SK-N-MC (cell line): Measurements from ENCODE around the gene UNG.

ENCODE experiments used
- DNase-seq: peaks from one replicate; pipeline ENCODE4 v3.0.0-alpha.2; 2011; ENCODE audit warnings: low read depth, low spot score
- H3K27ac ChIP-seq: fragments of 200-600 bp; sonication (generic); 2 replicates; pipeline ENCODE4 v1.5.1; 2016; ENCODE audit warnings: mixed run types
- H3K36me3 ChIP-seq: fragments of 200-600 bp; sonication (generic); 2 replicates; pipeline ENCODE4 v1.6.1; 2017; ENCODE audit warnings: antibody characterized with exemption, low read length, mixed read lengths; ENCODE audit not compliant: insufficient read depth
- H3K4me3 ChIP-seq: fragments of 200-600 bp; sonication (generic); 2 replicates; pipeline ENCODE4 v1.5.1; 2016
- H3K9ac ChIP-seq: fragments of 200-600 bp; sonication (generic); 2 replicates; pipeline ENCODE4 v1.8.0; 2017; ENCODE audit warnings: mixed run types, mixed read lengths; ENCODE audit not compliant: insufficient read length
- H3K9me3 ChIP-seq: fragments of 200-600 bp; sonication (generic); 2 replicates; pipeline ENCODE4 v1.6.1; 2017; ENCODE audit warnings: low read depth, mild to moderate bottlenecking, antibody characterized with exemption, low read length, moderate library complexity, mixed read lengths
- EZH2 ChIP-seq: fragments of 200-600 bp; sonication (generic); IDR thresholded peaks from one replicate; pipeline ENCODE4 v1.6.1; 2017; ENCODE audit warnings: antibody characterized with exemption
- FOXP2 ChIP-seq: optimal IDR thresholded peaks from 2 replicates; pipeline ENCODE3; 2011; ENCODE audit warnings: mild to moderate bottlenecking, moderate library complexity; ENCODE audit not compliant: insufficient read depth; ENCODE audit errors: extremely low read length, control extremely low read depth
- POLR2AphosphoS5 ChIP-seq: IDR thresholded peaks from 2 replicates; pipeline ENCODE4 v1.6.1; 2012; ENCODE audit warnings: mild to moderate bottlenecking, low read depth, low read length, borderline replicate concordance

The UNG gene

DNA sequence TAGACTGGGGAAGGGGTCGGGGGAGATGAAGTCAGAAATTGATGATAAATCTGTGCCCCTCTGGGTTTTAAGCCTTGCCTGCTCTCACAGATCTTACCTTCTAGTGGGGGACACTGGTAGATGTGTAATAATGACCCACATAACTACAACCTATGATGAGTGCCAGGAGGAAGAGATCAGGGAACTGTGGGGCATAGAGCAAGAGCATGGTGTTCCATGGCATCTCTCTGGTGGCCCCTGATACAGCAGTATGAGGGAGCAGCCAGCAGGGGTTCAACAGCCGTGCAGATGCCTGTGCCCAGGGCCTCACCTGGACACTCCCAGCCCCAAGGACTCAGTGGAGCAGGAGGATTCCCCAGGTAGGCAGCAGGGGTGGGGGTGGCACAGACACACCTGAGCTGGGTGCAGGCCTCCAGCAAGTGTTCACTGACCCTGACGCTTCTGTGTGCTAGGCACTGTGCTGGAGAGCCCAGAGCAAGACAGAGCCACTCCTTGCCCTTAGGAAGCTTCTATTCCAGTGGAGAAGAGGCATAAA is 24.0 kb downstream of the UNG start:
- H3K9me3 ChIP-seq, result no peaks in the 10 kb centered on the region
- H3K4me3 ChIP-seq, result no peak overlapping the region
- no peak for DNase-seq
- no peak for TF ChIP-seq EZH2
- TF ChIP-seq POLR2AphosphoS5, result no peak
- no peak for TF ChIP-seq FOXP2
- no peak overlapping the region for H3K9ac ChIP-seq
- no peaks in the 10 kb centered on the region for H3K36me3 ChIP-seq
- H3K27ac ChIP-seq, result no peak overlapping the region

DNA sequence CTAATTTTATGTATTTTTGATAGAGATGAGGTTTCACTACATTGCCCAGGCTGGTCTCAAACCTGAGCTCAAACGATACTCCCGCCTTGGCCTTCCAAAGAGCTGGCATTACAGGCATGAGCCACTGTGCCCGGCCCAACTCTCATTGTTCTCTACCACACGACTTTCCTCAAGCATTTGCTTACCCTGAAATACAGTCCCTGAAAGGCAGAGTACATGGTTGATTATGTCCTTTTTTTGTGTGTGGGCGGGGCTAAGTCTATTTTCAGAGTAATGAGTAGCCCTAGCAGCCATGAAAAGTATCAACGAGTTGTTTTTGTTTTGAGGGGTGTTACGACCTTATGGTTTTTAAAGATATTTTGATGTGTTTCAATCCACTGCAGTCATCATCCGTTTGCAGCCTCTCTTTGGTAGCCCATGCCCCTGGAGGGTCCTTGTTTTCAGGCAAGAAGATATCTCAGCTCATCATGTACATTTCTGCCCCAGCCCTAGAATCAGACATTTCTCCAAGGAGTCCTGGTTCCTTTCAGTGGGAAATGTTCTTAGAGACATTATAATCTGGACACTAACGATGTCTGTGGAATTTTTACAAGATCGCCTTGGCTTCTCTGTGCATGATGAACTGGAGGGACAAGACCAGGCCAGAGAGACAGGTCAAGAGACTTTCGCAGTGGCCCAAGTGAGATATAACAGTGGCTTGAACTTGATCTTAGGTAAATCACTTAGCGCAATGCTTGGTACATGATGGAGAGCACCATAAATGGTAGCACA is 27.7 kb downstream of the UNG start:
- TF ChIP-seq FOXP2 (no peak), POLR2AphosphoS5 (no peak), EZH2 (no peak)
- no peak for DNase-seq
- H3K9ac ChIP-seq, result no peak overlapping the region
- no peak overlapping the region for H3K27ac ChIP-seq
- H3K9me3 ChIP-seq, result no peaks in the 10 kb centered on the region
- no peaks in the 10 kb centered on the region for H3K36me3 ChIP-seq
- H3K4me3 ChIP-seq, result no peak overlapping the region

GRCh38 chr12:109125791-109126190 is 28.4 kb downstream of the UNG start:
- no peaks in the 10 kb centered on the region for H3K9me3 ChIP-seq
- no peak overlapping the region for H3K9ac ChIP-seq
- H3K27ac ChIP-seq, result no peak overlapping the region
- no peak for TF ChIP-seq POLR2AphosphoS5
- H3K4me3 ChIP-seq, result no peak overlapping the region
- no peaks in the 10 kb centered on the region for H3K36me3 ChIP-seq
- DNase-seq, result no peak

DNA sequence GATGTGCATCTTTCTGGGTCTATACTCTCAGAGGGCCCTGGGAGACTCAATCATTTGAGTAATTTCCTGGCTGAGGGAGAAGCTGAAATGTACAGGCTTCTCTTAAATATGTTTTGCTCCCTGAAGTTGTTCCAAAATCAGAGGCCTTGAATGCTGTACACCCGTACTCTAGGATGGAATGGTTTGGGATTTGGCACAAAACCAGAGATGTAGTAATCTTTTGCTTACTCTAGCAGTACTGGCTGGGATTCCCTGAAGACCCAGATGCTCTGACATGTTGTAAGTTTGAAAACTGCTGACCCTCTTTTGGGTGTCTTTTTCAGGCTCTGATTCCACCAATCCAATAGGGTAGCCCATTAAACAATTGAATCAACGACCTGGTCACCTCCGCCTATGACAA is 29.4 kb downstream of the UNG start:
- Histone ChIP-seq H3K36me3 (no peaks in the 10 kb centered on the region), H3K27ac (no peak overlapping the region), H3K4me3 (no peak overlapping the region), H3K9ac (no peak overlapping the region), H3K9me3 (no peaks in the 10 kb centered on the region)
- TF ChIP-seq FOXP2, result no peak
- no peak for TF ChIP-seq EZH2
- TF ChIP-seq POLR2AphosphoS5, result no peak
- no peak for DNase-seq

DNA sequence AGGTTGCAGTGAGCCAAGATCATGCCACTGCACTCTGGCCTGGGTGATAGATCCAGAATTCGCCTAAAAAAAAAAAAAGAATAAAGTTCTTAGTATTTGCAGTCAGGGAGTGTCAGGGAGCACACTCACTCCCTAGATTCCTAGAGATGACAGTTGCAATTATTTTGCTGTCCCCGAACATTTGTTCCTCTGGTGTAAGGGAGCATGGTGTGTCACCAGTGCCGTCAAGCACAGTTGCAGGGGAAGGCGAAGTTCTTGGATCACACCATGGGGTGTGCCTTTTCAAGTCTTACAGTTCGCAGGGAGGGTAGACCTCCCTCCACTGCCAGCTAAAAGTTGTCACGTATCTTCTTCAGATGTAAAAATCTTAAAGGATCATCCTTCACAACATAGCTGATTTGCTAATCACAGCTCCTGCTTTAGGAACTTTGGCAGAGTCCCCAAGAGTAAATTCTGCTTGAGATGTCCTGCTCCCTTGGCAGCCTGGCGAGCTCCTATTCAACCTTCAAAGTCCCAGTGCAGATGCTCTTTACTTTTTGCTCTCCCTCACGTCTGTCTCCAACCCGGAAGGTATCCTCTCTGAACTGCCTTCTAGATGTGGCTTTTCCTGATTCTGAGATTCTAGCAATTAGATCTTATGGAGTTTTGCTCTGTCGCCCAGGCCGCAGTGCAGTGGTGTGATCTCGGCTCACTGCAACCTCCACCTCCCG is 30.3 kb downstream of the UNG start:
- Histone ChIP-seq H3K4me3 (no peak overlapping the region), H3K27ac (no peak overlapping the region), H3K36me3 (no peaks in the 10 kb centered on the region), H3K9ac (no peak overlapping the region), H3K9me3 (no peaks in the 10 kb centered on the region)
- no peak for DNase-seq
- TF ChIP-seq FOXP2 (no peak), EZH2 (no peak), POLR2AphosphoS5 (no peak)

DNA sequence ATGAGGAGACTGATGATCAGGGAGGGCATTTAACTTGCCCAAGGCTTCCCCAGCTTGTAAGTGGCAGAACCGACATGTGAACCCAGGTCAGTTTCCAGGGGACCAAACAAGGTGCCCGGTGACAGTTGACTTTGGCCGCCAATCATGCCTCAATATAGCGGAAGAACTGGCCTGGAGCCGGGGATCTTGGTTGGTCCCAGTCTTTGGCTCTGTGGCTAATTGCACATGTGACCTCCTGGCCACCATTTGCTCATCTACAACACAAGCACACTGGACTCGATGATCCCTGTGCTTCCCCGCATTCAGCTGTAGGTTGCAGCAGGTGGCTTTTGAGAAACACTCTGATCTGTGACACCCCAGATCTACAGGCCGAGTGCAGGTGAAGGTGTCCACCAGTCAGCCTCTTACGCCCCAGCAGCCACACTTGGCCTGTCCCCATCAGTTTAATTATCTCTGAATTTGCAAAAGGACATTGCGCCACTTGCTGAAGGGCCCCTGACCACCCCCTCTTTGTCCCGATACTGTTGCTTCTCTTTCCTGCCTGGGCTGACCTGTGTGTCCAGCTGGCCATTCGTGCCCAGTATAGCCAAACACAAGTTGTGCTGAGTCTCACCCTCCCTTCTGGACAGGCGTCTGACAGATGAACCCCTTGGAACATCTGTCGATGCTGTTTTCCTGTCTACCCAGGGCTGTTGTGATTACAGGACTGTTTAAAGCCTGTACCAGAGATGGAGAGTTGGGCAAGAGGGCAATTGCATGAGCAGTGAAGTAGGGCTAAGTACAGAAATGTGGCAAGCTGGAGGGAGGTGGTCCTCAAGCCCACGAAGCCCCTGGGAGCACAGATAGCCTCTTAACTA is 33.1 kb downstream of the UNG start:
- no peak overlapping the region for H3K4me3 ChIP-seq
- TF ChIP-seq FOXP2, result no peak
- TF ChIP-seq POLR2AphosphoS5, result no peak
- TF ChIP-seq EZH2, result no peak
- no peak overlapping the region for H3K27ac ChIP-seq
- H3K36me3 ChIP-seq, result no peaks in the 10 kb centered on the region
- no peaks in the 10 kb centered on the region for H3K9me3 ChIP-seq
- no peak overlapping the region for H3K9ac ChIP-seq
- DNase-seq, result no peak

GRCh38 chr12:109131154-109132050 is 34.0 kb downstream of the UNG start:
- H3K36me3 ChIP-seq, result no peaks in the 10 kb centered on the region
- H3K4me3 ChIP-seq, result no peak overlapping the region
- no peak overlapping the region for H3K9ac ChIP-seq
- TF ChIP-seq POLR2AphosphoS5 (no peak), EZH2 (no peak), FOXP2 (no peak)
- no peak for DNase-seq
- no peak overlapping the region for H3K27ac ChIP-seq
- no peaks in the 10 kb centered on the region for H3K9me3 ChIP-seq
